ENCODE results near the gene SLC9A3. TPM values are rescaled to one million over a fixed set of nuclear protein-coding genes. Genes with fewer than 3 reads are reported as not detected.

Gene SLC9A3
- total RNA-seq, 4 donors from 2014 or later, result 1.7 to 4.5 (median 2.9) TPM

DNA sequence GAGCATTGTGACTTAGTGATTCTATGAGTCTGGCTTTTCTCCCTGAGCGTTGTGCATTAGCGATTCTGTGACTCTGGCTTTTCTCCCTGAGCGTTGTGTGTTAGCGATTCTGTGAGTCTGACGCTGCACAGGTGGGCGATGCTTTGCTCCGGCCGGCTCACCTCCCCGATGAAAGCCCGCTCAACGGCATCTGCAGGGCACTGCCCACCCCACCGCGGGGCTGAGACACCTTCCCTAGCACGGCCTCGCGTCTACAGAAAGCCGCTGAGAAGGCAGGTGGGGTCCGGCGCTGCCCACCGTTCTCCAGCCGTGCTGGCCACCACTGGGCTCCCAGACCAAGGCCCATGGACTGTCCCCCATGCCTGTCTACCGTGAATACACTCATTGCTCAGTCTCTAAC lies 12.8 kb upstream of the SLC9A3 start:
- H3K4me1 ChIP-seq, result no peaks in the 10 kb centered on the region
- no peak overlapping the region for H3K4me3 ChIP-seq
- ATAC-seq, result no peak
- intact Hi-C loops (cut with DNase I; ENCODE audit: low total_unique reads) (no loop called here), in situ Hi-C loops (cut with MboI; ENCODE audit: low sequenced_read_pairs in 4 of 4) (no loop called here)
- DNase-seq, result no peak
- peaks cover 38 to 63% (median 62%) of the 10 kb centered on the region in 3 donors for H3K27me3 ChIP-seq
- H3K27ac ChIP-seq, result no peak overlapping the region
- H3K9me3 ChIP-seq, result no peaks in the 10 kb centered on the region
- H3K36me3 ChIP-seq, result no peaks in the 10 kb centered on the region
- TF ChIP-seq POLR2A (IDR thresholded peaks at IDR 0.05) (no peak), CTCF (IDR thresholded peaks at IDR 0.05 in 4 of 5, conservative IDR thresholded peaks at IDR 0.05 in 1 of 5) (no peak)

GRCh38 chr5:535846-536698 lies 11.8 kb upstream of the SLC9A3 start:
- no peaks in the 10 kb centered on the region for H3K4me1 ChIP-seq
- ATAC-seq, result no peak
- in situ Hi-C loops (cut with MboI; ENCODE audit: low sequenced_read_pairs in 4 of 4) (no loop called here), intact Hi-C loops (cut with DNase I; ENCODE audit: low total_unique reads) (no loop called here)
- peaks cover 43 to 68% (median 64%) of the 10 kb centered on the region in 3 donors for H3K27me3 ChIP-seq
- H3K27ac ChIP-seq, result no peak overlapping the region
- no peak for DNase-seq
- H3K9me3 ChIP-seq, result no peaks in the 10 kb centered on the region
- H3K36me3 ChIP-seq, result no peaks in the 10 kb centered on the region
- H3K4me3 ChIP-seq, result no peak overlapping the region
- no peak for TF ChIP-seq POLR2A (IDR thresholded peaks at IDR 0.05)
- no peak for TF ChIP-seq CTCF (IDR thresholded peaks at IDR 0.05 in 4 of 5, conservative IDR thresholded peaks at IDR 0.05 in 1 of 5)

- Histone ChIP-seq H3K36me3 (no peaks in the 10 kb centered on the region), H3K4me1 (no peaks in the 10 kb centered on the region), H3K27me3 (peaks cover 35 to 62% (median 57%) of the 10 kb centered on the region in 3 donors), H3K27ac (no peak overlapping the region), H3K4me3 (no peak overlapping the region), H3K9me3 (no peaks in the 10 kb centered on the region)
- ATAC-seq, result no peak
- intact Hi-C loops (cut with DNase I; ENCODE audit: low total_unique reads), result no loop called here
- no peak for DNase-seq
- TF ChIP-seq CTCF (IDR thresholded peaks at IDR 0.05 in 4 of 5, conservative IDR thresholded peaks at IDR 0.05 in 1 of 5) (no peak), POLR2A (IDR thresholded peaks at IDR 0.05) (no peak)
- in situ Hi-C loops (cut with MboI; ENCODE audit: low sequenced_read_pairs in 4 of 4), result no loop called here
These were observed 10.8 kb upstream of the SLC9A3 start for GRCh38 chr5:534743-535671.

- ATAC-seq (no peak), DNase-seq (no peak)
- in situ Hi-C loops (cut with MboI; ENCODE audit: low sequenced_read_pairs in 4 of 4), result no loop called here
- no peak for TF ChIP-seq CTCF (IDR thresholded peaks at IDR 0.05 in 4 of 5, conservative IDR thresholded peaks at IDR 0.05 in 1 of 5)
- no peak for TF ChIP-seq POLR2A (IDR thresholded peaks at IDR 0.05)
- Histone ChIP-seq H3K36me3 (no peaks in the 10 kb centered on the region), H3K27me3 (peaks cover 44 to 62% (median 55%) of the 10 kb centered on the region in 3 donors), H3K4me1 (no peaks in the 10 kb centered on the region), H3K4me3 (no peak overlapping the region), H3K9me3 (no peaks in the 10 kb centered on the region), H3K27ac (no peak overlapping the region)
- intact Hi-C loops (cut with DNase I; ENCODE audit: low total_unique reads), result no loop called here
These were observed 9.9 kb upstream of the SLC9A3 start for GRCh38 chr5:533955-534742.

All from gastrocnemius medialis (tissue), 4 donors.